Measurements from ENCODE around the gene DDX42.
"Not testable (repeated sequence)": the region's sequence is repeated elsewhere in the genome, so short reads cannot be mapped to it uniquely, and the experiment has no call there.

DDX42 gene

DNA sequence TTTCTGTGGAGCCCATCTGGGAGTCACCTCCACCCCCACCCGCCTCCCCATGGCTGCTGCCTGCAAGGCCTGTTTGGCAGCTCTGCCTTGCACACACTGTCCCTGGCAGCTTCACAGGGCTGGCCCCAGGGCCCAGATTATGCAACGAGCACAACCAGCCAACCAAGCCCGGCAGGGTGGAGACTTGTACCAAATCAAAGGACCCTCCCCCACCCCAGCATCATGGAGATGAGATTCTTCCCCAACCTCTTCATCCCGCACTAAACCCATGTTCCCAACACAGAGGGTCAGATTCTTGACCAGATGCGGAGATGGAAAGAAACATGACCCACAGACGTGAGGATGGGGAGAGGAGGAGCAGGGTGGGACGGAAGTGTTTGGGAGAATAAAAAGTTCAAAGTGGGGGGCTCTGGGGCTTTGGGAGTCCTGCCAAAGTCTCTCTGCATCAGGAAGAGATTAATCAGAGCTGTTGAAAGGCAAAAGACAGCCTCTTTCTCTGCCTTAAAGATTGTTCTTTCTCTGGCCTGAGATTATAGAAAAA lies 64.7 kb downstream of the DDX42 start:
- no peak for DNase-seq (ENCODE audit: low spot score)

- DNase-seq (ENCODE audit: low spot score): no peak
Observed at GRCh38 chr17:63840591-63841349, 66.8 kb downstream of the DDX42 start.

- DNase-seq (ENCODE audit: low spot score): peak; percentile 43
Observed at GRCh38 chr17:63841350-63842172, 67.6 kb downstream of the DDX42 start.

DNA sequence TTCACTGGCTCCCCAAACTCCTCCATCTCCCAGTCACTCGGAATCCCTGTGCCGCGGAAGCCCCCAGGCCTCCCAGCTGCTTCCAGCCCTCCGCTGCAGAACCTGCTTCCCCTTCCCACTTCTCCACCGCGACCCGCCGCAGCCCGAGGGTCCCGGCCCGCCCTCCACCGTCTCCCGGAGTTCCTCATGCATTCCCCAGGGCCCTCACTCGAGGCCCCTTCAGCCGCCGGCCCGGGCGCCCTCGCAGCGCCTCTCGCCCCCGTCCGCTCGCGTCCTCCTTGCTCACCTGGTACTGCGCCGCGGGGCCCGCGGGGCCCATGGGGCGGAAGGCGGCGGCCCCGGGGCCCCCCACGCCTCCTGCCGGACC lies 68.2 kb downstream of the DDX42 start:
- no peak for DNase-seq (ENCODE audit: low spot score)

- peak; percentile 97 for DNase-seq (ENCODE audit: low spot score)
Observed at GRCh38 chr17:63842540-63843386, 68.8 kb downstream of the DDX42 start, which contains the start of gene SMARCD2. Gene SMARCD2 (minus strand): TSS chr17:63842685. CDS start chr17:63842674, 11 bp downstream.

DNA sequence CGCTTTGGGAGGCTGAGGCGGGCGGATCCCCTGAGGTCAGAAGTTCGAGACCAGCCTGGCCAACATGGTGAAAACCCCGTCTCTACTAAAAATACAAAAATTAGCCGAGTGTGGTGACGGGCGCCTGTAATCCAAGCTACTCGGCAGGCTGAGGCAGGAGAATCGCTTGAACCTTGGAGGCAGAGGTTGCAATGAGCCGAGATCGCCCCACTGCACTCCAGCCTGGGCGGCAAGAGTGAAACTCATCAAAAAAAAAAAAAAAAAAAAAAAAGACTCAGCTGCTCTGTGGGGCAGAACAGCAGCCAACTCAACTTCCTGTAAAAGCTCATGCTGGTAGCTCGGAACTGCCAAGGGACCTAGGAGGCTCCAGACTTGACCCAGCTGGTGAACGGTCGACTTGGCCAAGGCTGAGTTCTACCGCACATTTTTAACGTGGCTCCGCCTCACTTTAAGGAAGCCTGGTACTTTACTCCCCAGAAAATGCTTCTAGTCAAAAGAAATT lies 69.5 kb downstream of the DDX42 start:
- not testable (repeated sequence) for DNase-seq (ENCODE audit: low spot score)

- DNase-seq (ENCODE audit: low spot score): no peak
Observed at GRCh38 chr17:63843910-63844677, 70.1 kb downstream of the DDX42 start.

- DNase-seq (ENCODE audit: low spot score): no peak
Observed at GRCh38 chr17:63845509-63845908, 71.5 kb downstream of the DDX42 start.

DNA sequence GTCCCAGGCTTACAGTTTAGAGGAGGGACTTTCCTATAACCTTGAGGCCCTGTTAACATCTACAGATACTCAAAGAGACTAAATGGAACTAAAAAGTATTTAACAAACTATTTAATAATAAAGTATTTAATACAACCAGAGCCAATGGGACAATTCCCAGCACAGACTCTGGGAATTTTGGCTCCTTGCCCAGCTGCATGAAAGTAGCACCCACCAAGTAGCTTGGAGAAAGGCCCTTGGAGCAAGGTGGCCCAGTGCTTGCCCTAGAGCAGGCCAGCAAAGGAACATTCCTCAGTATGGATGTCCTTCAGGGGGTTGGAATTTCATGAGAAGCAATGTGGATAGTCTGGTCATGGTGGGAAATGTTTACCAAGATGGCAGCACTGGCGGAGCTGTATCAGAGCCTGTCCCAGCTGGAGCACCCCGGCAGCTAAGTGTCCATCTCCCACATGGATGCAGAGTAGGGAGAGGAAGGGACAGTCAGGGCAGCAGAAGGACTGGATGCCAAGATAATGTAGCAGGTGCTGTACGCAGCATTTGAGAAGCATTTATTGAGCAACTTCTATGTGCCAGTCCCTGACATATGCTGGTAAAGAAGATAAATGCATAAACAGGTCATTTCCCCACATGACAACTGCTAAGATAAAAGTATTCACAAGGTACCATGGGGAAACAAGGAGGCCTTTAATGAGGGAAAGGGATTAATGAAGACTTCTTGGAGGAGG lies 73.7 kb downstream of the DDX42 start:
- no peak for DNase-seq (ENCODE audit: low spot score)

DNA sequence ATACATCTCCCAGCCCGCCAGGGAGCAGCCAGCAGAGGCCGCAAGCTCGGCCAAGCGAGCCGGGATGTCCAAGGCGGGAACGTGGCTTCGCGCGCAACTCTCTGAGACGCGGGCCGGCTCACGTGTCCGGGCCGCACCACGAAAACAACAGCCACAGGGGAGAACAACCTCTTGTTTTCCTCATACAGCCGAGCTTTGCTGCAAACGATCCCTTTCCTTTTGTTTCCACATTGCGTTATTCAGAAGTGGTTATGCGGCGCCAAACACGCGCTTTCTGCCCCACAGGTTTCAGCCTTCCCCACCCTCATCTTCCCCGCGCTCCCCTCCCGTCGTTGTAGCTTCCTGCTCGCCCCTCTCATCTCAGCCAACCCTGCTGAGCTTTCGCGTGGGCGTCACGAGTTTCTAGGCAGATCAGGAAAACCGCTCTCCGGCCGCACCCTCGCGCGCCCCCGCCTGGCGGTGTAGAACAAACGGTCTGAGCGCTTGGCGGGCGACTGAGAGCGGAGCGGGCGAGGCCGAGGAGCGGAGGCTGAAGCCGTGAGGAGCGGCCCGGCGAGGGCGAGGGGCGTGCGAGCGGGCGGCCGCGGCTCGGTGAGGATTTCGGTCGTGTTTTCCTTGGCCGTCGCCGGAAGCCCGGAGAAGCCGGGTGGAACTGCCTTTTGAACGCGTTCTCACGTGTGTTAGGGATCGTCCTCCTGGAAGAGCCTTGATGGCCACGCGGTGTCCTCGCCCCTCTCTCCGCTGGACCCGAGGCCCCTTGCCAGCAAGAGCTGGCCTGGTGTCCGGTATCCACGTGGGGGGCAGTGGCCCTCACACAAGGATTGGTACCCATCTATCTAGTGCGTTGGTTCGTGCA lies 75.1 kb downstream of the DDX42 start:
- peak; percentile 94 for DNase-seq (ENCODE audit: low spot score)

GRCh38 chr17:63850401-63850800 lies 76.4 kb downstream of the DDX42 start:
- DNase-seq (ENCODE audit: low spot score): no peak

- no peak for DNase-seq (ENCODE audit: low spot score)
Observed at GRCh38 chr17:63853260-63853659, 79.3 kb downstream of the DDX42 start.

DNA sequence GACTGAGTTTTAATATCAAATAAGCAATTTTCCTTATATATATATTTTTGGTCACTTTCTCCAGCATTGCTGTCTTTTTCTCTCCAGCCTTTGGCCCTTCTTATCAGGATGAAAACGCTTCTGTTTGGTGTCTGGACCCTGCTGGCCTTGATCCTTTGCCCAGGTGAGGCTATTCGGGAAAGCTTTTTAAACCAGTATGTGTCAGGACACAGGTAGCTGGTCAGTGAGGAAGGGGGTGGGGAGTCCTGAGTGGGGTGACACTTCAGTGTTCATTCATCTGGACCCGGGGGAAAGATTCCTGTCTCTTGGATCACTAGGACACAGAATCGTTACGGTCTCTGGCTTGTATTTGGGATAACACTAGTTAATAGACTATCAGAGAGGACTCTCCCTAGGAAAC lies 80.7 kb downstream of the DDX42 start:
- DNase-seq (ENCODE audit: low spot score): no peak

GRCh38 chr17:63855185-63855584 lies 81.2 kb downstream of the DDX42 start:
- no peak for DNase-seq (ENCODE audit: low spot score)

DNA sequence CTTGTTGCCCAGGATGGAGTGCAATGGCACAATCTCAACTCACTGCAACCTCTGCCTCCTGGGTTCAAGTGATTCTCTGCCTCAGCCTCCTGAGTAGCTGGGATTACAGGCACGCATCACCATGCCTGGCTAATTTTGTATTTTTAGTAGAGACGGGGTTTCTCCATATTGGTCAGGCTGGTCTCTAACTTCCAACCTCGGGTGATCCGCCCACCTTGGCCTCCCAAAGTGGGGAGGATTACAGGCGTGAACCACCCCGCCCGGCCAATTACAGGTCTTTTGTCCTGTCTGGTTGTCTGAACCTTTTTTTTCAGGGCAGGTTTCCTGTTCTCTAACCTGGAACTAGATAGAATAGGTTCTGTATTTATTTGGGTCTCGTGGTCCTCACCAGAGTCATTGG lies 82.5 kb downstream of the DDX42 start:
- DNase-seq (ENCODE audit: low spot score): not testable (repeated sequence)

- DNase-seq (ENCODE audit: low spot score): no peak
Observed at GRCh38 chr17:63859257-63859656, 85.3 kb downstream of the DDX42 start.

GRCh38 chr17:63866625-63867024 lies 92.7 kb downstream of the DDX42 start:
- DNase-seq (ENCODE audit: low spot score): not testable (repeated sequence)

Measured in hematopoietic multipotent progenitor cell treated with erythropoietin and hydrocortisone succinate and interleukin-3 and kit ligand, for 17 days (in vitro differentiated cells).